ENCODE data around the gene LTBP1. TPM values are rescaled to one million over a fixed set of nuclear protein-coding genes. Genes with fewer than 3 reads are reported as not detected.

The LTBP1 gene
- total RNA-seq, 1 experiment from 2014 or later = 2.2 TPM

GRCh38 chr2:32925976-32926707 is 20.6 kb upstream of the LTBP1 start:
- intact Hi-C loops (cut with micrococcal nuclease; ENCODE audit: unreplicated experiment) = no loop called here
- CTCF ChIA-PET = no interaction called here
- POLR2A ChIA-PET (ENCODE audit: low non-redundant PET) = no interaction called here

DNA sequence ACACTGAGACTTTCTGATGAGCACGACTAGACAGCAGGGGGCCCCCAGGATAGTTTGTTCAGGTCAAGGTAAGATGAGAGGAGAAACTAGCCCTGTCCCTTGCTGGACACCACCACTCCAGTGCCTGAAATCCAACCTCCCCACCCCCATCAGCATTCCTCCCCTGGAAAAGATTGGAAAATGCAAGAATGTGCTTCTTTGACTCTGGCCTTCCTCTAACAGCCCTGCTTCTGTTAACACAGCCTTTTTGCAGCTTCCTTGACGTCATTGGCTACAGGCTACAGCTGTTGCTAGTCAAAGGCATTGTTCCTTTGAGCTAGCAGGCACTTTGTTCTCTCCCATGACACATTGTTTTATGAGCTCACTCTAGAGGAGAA is 20.1 kb upstream of the LTBP1 start:
- Histone ChIP-seq H3K36me3 (ENCODE audit: insufficient read depth, low read length, poor library complexity, severe bottlenecking) (no peaks in the 10 kb centered on the region), H3K4me1 (ENCODE audit: insufficient read depth, low read length, poor library complexity, severe bottlenecking) (no peaks in the 10 kb centered on the region), H3K27me3 (replicated peaks; ENCODE audit: insufficient read depth, low read depth, low read length, poor library complexity) (peaks cover 8% of the 10 kb centered on the region), H3K9me3 (ENCODE audit: low read depth, low read length, poor library complexity, severe bottlenecking) (no peaks in the 10 kb centered on the region), H3K4me3 (ENCODE audit: low read depth, low read length, poor library complexity, severe bottlenecking) (no peak overlapping the region), H3K27ac (ENCODE audit: low read depth, low read length, poor library complexity, severe bottlenecking) (no peak overlapping the region)
- TF ChIP-seq, protein P1, sequence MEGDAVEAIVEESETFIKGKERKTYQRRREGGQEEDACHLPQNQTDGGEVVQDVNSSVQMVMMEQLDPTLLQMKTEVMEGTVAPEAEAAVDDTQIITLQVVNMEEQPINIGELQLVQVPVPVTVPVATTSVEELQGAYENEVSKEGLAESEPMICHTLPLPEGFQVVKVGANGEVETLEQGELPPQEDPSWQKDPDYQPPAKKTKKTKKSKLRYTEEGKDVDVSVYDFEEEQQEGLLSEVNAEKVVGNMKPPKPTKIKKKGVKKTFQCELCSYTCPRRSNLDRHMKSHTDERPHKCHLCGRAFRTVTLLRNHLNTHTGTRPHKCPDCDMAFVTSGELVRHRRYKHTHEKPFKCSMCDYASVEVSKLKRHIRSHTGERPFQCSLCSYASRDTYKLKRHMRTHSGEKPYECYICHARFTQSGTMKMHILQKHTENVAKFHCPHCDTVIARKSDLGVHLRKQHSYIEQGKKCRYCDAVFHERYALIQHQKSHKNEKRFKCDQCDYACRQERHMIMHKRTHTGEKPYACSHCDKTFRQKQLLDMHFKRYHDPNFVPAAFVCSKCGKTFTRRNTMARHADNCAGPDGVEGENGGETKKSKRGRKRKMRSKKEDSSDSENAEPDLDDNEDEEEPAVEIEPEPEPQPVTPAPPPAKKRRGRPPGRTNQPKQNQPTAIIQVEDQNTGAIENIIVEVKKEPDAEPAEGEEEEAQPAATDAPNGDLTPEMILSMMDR (conservative IDR thresholded peaks at IDR 0.05; ENCODE audit: low read depth, low read length) = no peak
- no peak for TF ChIP-seq EZH2 (IDR thresholded peaks at IDR 0.05; ENCODE audit: borderline replicate concordance, low read depth, low read length, poor library complexity, severe bottlenecking)
- ChIA-PET CTCF (no interaction called here), POLR2A (ENCODE audit: low non-redundant PET) (no interaction called here)
- intact Hi-C loops (cut with micrococcal nuclease; ENCODE audit: unreplicated experiment) = no loop called here
- no TSS peak for BruUV-seq (replicated peaks)
- DNase-seq (ENCODE audit: low spot score) = peak; percentile 12

More at GRCh38 chr2:32925976-32926707, 20.6 kb upstream of the LTBP1 start:
- Histone ChIP-seq H3K4me1 (ENCODE audit: insufficient read depth, low read length, poor library complexity, severe bottlenecking) (no peaks in the 10 kb centered on the region), H3K4me3 (ENCODE audit: low read depth, low read length, poor library complexity, severe bottlenecking) (no peak overlapping the region), H3K27me3 (replicated peaks; ENCODE audit: insufficient read depth, low read depth, low read length, poor library complexity) (peaks cover 8% of the 10 kb centered on the region), H3K9me3 (ENCODE audit: low read depth, low read length, poor library complexity, severe bottlenecking) (no peaks in the 10 kb centered on the region), H3K27ac (ENCODE audit: low read depth, low read length, poor library complexity, severe bottlenecking) (no peak overlapping the region), H3K36me3 (ENCODE audit: insufficient read depth, low read length, poor library complexity, severe bottlenecking) (no peaks in the 10 kb centered on the region)
- no peak for TF ChIP-seq EZH2 (IDR thresholded peaks at IDR 0.05; ENCODE audit: borderline replicate concordance, low read depth, low read length, poor library complexity, severe bottlenecking)
- TF ChIP-seq, protein P1 (conservative IDR thresholded peaks at IDR 0.05; ENCODE audit: low read depth, low read length) = no peak
- no TSS peak for BruUV-seq (replicated peaks)
- DNase-seq (ENCODE audit: low spot score) = no peak

DNA sequence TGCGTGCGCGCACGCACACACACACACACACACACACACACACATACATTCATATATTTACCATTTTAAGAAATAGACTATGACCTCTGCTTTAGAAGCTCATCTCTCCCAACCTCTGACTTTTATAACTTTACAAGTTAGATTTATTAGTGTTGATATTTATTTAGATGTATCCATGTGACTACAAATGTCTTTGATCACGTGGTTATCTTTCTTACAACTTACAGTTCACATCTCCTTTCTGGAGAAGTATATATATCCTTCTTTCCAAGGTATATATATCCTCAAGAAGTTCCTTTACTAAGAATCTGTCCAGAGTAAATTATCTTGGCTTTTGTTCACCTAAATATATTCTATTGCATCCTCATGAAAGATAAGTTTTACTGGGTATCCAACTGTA is 16.3 kb upstream of the LTBP1 start:
- Histone ChIP-seq H3K4me1 (ENCODE audit: insufficient read depth, low read length, poor library complexity, severe bottlenecking) (no peaks in the 10 kb centered on the region), H3K36me3 (ENCODE audit: insufficient read depth, low read length, poor library complexity, severe bottlenecking) (no peaks in the 10 kb centered on the region), H3K9me3 (ENCODE audit: low read depth, low read length, poor library complexity, severe bottlenecking) (no peaks in the 10 kb centered on the region), H3K4me3 (ENCODE audit: low read depth, low read length, poor library complexity, severe bottlenecking) (no peak overlapping the region), H3K27me3 (replicated peaks; ENCODE audit: insufficient read depth, low read depth, low read length, poor library complexity) (no peaks in the 10 kb centered on the region), H3K27ac (ENCODE audit: low read depth, low read length, poor library complexity, severe bottlenecking) (no peak overlapping the region)
- no peak for DNase-seq (ENCODE audit: low spot score)
- intact Hi-C loops (cut with micrococcal nuclease; ENCODE audit: unreplicated experiment) = no loop called here
- ChIA-PET CTCF (no interaction called here), POLR2A (ENCODE audit: low non-redundant PET) (no interaction called here)
- TF ChIP-seq, protein P1 (conservative IDR thresholded peaks at IDR 0.05; ENCODE audit: low read depth, low read length) = no peak
- TF ChIP-seq EZH2 (IDR thresholded peaks at IDR 0.05; ENCODE audit: borderline replicate concordance, low read depth, low read length, poor library complexity, severe bottlenecking) = no peak
- no TSS peak for BruUV-seq (replicated peaks)
